Hindlimb muscle (tissue), 1 donor: ENCODE results near the gene SNAPC2. TPM values are rescaled to one million over a fixed set of nuclear protein-coding genes. Genes with fewer than 3 reads are reported as not detected.
A peak's percentile ranks its signal among the peaks of the same experiment; 100 is the strongest.
"Not testable (repeated sequence)": the region's sequence is repeated elsewhere in the genome, so short reads cannot be mapped to it uniquely, and the experiment has no call there.

Experiments used
- DNase-seq: peaks from one replicate; pipeline ENCODE4 v3.0.0-alpha.2; 2013
- polyA plus RNA-seq: library from polyadenylated mRNA; unstranded; fragments of 120-200 nt; gene quantifications from one replicate; pipeline ENCODE4 v1.2.1, GENCODE V29; 2013; ENCODE audit not compliant: insufficient read length

SNAPC2 gene
- polyA plus RNA-seq, 1 donor: 22.8 TPM

DNA sequence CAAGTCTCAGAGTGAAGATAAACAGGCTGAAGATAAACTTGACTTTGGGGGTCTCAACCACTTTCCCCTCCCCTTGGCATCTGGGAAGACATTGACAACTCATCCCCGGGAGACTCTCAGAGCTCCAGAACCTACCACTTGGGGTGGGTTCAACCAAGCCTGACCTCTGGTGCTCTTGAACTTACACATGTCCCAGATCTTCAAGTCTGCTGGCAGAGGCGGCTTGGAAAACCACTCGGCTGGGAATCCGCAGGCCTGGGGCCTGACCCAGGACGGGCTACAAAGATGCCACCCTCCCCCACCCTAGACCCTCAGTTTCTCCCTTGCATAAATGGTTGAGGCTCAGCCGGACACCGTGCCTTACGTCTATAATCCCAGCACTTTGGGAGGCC is 31.3 kb upstream of the SNAPC2 start:
- DNase-seq: no peak

- not testable (repeated sequence) for DNase-seq
Observed at GRCh38 chr19:7893362-7894101, 26.6 kb upstream of the SNAPC2 start.

DNA sequence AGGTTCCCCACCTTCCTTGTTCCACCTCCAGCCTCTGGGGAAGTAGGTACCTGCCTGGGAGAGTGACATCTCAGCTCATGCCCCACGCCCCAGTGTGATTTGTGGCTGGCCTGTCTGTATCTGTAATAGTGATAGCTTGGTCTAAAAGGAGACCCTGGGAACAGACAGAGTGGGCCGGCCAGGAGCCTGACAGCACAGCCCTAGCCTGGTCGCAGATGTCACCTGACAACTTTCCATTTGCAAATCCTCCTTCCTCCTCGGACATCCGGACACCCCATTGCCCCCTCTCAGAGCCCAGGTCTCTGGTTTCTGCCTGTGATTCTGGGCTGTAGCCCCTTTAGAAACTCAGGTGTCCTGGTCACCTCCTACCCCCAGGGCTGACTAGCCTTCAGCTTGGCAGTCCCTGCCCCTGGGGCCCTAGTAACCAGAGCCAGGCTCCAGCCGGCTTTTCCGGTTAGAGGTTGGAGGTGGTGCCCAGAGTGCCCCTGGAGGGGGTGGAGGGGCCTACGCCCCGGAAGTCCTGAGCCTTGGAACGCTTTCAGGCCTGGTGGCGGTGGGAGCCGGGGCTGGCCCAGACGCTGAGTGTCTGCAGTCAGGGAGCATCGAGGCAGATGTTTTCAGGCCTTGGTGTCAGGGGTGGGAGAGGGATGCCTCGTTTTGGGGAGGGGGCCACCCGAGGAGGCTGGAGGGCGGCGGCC is 25.4 kb upstream of the SNAPC2 start:
- DNase-seq: no peak

- DNase-seq: no peak
Observed at GRCh38 chr19:7895565-7895964, 24.6 kb upstream of the SNAPC2 start.

DNA sequence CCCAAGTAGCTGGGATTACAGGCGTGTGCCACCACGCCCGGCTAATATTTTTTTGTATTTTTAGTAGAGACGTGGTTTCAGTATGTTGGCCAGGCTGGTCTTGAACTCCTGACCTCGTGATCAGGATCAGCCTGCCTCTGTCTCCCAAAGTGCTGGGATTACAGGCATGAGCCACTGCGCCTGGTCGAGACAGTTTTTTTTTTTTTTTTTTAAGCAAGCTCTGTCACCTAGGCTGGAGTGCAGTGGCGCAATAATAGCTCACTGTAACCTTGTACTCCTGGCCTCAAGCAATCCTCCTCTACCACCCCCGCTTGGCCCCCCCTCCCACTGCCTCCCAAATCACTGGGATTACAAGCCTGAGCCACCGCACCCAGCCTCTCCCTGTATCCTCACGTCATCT is 22.8 kb upstream of the SNAPC2 start:
- no peak for DNase-seq

GRCh38 chr19:7898967-7899366 is 21.2 kb upstream of the SNAPC2 start:
- DNase-seq: no peak

- no peak for DNase-seq
Observed at GRCh38 chr19:7899751-7900378, 20.3 kb upstream of the SNAPC2 start.

DNA sequence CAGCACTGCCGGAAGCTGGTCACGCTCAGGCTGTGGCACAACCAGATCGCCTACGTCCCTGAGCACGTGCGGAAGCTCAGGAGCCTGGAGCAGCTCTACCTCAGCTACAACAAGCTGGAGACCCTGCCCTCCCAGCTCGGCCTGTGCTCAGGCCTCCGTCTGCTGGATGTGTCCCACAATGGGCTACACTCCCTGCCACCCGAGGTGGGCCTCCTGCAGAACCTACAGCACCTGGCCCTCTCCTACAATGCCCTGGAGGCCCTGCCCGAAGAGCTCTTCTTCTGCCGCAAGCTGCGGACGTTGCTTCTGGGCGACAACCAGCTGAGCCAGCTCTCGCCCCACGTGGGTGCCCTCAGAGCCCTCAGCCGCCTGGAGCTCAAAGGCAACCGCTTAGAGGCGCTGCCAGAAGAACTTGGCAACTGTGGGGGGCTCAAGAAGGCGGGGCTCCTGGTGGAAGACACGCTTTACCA is 19.7 kb upstream of the SNAPC2 start:
- no peak for DNase-seq

GRCh38 chr19:7900931-7901330 is 19.2 kb upstream of the SNAPC2 start:
- DNase-seq: no peak

GRCh38 chr19:7901337-7901736 is 18.8 kb upstream of the SNAPC2 start:
- no peak for DNase-seq

GRCh38 chr19:7902796-7903243 is 17.3 kb upstream of the SNAPC2 start:
- no peak for DNase-seq

DNA sequence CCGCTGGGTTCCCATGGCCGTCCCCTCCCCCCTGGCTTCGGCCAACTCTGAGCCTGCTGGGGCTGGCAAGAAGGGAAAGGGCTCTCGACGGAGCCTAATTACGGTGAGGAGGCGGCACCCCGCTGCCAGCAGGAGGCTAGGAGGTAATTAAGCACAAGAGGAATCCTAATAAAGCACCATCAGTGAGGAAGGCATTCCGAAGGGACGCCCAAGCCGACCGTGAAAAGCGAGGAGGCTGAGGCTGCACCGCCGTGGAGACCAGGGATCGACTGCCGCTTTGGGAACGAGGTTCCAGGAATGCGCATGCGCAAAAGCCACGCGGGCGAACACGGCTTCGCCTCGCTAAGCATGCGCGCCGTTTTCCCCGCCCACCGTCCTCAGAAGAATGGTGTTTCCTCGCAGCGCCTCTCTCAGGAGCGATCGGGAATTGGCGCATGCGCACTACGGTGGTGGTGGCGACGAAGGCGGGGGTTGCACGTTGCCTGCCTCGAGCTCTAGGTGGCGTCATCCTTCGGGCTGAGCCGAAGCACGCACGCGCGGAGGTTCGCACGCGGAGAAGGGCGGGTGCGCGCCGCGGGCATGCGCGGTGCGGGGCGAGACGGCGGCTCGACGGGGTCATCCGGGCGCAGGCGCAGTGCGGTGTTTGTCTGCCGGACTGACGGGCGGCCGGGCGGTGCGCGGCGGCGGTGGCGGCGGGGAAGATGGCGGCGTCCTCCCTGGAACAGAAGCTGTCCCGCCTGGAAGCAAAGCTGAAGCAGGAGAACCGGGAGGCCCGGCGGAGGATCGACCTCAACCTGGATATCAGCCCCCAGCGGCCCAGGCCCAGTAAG is 16.7 kb upstream of the SNAPC2 start, which contains the start of gene MAP2K7:
TSS of gene MAP2K7 (plus strand) at position 634 of the 830 bp plus-strand sequence. CDS start at position 702, 68 bp downstream.
- DNase-seq: peak; percentile 100

DNA sequence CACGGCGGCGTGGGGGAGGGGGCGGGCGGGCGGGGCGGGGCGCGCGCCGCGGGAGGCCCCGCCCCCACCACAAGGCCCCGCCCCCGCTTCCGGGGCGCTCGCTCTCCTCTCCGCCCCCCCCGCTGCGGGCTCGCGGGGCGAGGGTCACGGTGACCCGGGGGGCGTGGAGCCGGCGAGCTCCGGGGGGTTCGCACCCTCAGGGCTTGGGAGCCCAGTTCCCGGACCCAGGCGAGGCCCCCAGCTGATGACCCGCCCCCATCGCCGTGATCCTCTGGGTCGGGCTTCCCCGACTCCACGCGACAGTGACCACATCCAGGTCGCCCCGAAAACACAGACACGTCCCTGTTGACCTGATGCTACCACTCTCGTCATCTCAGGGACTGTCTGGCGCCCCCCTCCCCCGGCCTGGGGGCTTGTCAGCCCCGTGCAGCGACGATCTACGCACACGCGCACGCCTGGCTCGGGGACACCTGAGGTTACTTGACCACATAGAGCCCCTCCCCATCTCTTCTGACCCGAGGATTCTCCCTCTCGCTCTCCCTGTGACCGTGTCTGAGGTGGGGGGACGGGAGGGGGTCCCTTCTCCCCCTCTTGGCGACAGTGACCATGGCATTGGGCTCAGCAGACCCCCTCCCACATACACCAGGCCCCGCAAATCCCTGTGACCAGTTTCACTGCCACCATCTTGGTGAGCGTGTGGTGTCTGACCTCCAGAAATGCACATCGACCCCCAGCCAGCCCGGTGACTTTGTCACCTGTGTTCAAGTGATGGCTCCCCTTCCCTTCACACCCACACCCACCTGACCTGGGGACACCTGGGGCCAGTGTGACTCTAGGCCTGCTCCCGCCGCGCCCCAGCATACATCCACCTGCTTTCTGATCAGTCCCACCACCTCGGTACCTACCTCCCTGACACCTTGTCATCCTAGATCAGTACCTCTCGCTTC is 15.8 kb upstream of the SNAPC2 start:
- DNase-seq: no peak

DNA sequence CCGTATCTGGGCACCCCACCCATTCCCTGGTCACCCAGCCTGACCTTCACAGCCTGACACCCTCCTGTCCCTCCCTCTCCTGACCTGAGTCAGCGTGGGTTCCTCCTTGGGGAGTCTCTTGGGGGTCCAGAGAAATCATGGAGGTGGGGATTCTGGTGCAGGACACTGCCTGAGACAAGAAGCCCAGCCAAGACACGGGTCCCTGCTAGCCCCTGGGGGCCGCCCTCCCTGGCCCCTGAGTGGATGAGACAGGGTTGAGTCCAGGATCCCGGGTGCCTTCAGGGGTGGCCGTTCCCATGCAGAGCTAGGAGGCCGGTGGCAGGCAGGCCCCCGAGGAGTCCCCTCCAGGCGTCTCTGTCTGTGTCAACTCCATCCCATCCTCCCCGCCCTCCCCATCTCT is 14.9 kb upstream of the SNAPC2 start:
- no peak for DNase-seq

DNA sequence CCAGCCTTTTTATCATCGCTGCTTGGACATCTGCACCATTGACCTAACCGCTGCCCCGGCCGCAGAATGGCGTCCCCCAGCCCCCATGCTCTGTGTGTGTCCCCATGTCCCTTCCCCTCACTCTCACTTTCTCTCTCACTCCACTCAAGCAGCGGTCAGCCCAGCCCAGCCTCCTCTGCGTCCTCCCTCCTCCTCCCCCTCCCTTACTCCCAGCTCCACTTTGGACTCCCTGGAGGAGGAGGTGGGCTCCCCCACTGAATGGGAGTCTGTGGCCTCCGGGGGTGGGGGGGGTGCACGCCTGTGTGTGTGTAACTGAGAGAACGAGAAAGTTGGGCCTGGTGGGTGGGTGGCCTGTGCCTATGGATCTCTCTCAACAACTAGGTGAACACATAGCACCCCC is 14.3 kb upstream of the SNAPC2 start:
- DNase-seq: no peak

DNA sequence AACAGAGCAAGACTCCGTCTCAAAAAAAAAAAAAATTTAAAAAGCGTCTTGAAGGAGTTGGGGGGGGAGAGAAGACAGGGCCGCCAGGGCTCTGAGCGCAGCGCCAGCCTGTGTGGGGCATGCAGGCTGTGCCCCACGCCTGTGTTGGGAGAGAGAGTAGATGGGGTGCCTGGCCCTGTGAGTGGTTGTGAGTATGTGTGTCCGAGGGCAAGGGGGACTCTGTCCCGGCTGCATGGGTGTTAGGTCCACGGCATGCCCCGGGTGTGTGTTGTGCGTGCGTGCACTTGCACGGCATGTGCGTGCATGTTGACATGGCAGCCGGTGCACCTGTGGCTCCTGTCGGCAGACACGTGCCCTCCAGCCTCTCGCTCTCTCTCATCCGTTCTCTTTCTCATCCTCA is 13.0 kb upstream of the SNAPC2 start:
- DNase-seq: no peak

DNA sequence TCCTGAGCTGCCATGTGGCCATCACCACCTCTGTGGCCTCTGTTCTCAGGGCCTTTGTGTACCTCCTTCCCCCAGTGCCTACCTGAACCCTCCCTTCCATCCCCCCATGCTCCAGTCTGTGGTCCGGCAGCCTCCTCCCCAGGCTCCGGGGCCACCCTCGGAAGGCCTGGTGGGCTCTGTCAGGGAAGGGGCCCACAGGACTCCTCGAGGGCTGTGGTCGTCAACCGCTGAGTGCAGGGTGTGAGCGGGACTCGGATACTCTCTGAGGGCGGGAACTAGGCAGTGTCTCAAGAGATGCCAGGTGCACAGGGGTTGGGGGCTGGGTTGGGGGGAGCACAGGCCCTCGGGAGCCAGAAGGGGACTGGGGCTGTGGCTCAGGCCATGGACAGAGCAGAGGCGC is 12.6 kb upstream of the SNAPC2 start:
- DNase-seq: no peak

GRCh38 chr19:7908078-7908699 is 11.9 kb upstream of the SNAPC2 start:
- no peak for DNase-seq

GRCh38 chr19:7908742-7909461 is 11.2 kb upstream of the SNAPC2 start:
- no peak for DNase-seq

DNA sequence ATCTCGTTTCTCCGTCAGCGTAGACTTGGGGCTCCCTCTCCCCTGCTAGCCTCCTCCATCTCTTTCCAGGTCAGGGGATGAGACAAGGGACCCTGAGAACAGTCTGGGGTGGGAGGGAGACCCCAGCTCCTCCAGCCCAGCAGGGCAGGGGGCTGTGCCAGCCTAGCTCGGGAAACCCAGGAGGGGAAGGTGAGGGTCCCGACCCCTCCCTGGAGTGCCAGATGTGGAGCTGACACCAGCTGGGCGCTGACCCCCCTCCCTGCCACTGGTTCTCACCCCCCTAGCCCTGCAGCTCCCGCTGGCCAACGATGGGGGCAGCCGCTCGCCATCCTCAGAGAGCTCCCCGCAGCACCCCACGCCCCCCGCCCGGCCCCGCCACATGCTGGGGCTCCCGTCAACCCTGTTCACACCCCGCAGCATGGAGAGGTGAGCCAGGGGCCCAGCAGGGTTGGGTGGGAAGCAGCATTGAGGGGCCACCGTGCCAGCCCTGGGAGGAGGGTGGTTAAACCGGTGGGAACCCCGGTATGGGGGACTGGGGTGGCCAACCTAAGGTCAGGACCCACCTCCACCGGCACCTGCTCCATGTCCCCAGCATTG is 10.6 kb upstream of the SNAPC2 start:
- DNase-seq: no peak
